Activated CD4-positive, alpha-beta T cell treated with anti-CD3 and anti-CD28 coated beads, Interleukin-10, Interleukin-2, amounts not matched to agents 100 ng/mL and 50 ng/mL, durations not matched to agents 16 hours and 8 hours (primary cell): Measurements from ENCODE around the gene EBF3.

ENCODE experiments used
- DNase-seq: peaks from one replicate; pipeline ENCODE4 v3.0.0-alpha.2; 2020

EBF3 gene

GRCh38 chr10:129910861-129911260 is 53.2 kb downstream of the EBF3 start:
- no peak for DNase-seq

GRCh38 chr10:129909531-129910256 is 54.4 kb downstream of the EBF3 start:
- DNase-seq: no peak

- DNase-seq: no peak
Observed at GRCh38 chr10:129909080-129909479, 55.0 kb downstream of the EBF3 start.

- no peak for DNase-seq
Observed at GRCh38 chr10:129908406-129908805, 55.7 kb downstream of the EBF3 start.

GRCh38 chr10:129905553-129905952 is 58.5 kb downstream of the EBF3 start:
- DNase-seq: no peak

- no peak for DNase-seq
Observed at GRCh38 chr10:129904323-129904722, 59.8 kb downstream of the EBF3 start.

- no peak for DNase-seq
Observed at GRCh38 chr10:129901389-129902006, 62.6 kb downstream of the EBF3 start.

- no peak for DNase-seq
Observed at GRCh38 chr10:129900825-129901224, 63.2 kb downstream of the EBF3 start.

- no peak for DNase-seq
Observed at GRCh38 chr10:129899276-129900130, 64.6 kb downstream of the EBF3 start.

- DNase-seq: no peak
Observed at GRCh38 chr10:129898706-129899268, 65.3 kb downstream of the EBF3 start.

GRCh38 chr10:129897871-129898626 is 66.0 kb downstream of the EBF3 start:
- no peak for DNase-seq

GRCh38 chr10:129896860-129897200 is 67.2 kb downstream of the EBF3 start:
- no peak for DNase-seq

- no peak for DNase-seq
Observed at GRCh38 chr10:129896136-129896859, 67.8 kb downstream of the EBF3 start.

- no peak for DNase-seq
Observed at GRCh38 chr10:129895811-129896135, 68.3 kb downstream of the EBF3 start.

- DNase-seq: no peak
Observed at GRCh38 chr10:129894698-129895097, 69.4 kb downstream of the EBF3 start.

- DNase-seq: no peak
Observed at GRCh38 chr10:129893104-129894089, 70.7 kb downstream of the EBF3 start.

GRCh38 chr10:129892548-129893052 is 71.5 kb downstream of the EBF3 start:
- DNase-seq: no peak

GRCh38 chr10:129891806-129892205 is 72.3 kb downstream of the EBF3 start:
- DNase-seq: no peak

- no peak for DNase-seq
Observed at GRCh38 chr10:129890170-129890569, 73.9 kb downstream of the EBF3 start.

- DNase-seq: peak; percentile 40
Observed at GRCh38 chr10:129888784-129889616, 75.1 kb downstream of the EBF3 start.
